ENCODE measurements around the gene OBSL1. TPM values are rescaled to one million over a fixed set of nuclear protein-coding genes. Genes with fewer than 3 reads are reported as not detected.

The OBSL1 gene
- total and polyA plus RNA-seq, 4 donors: 14.2 to 35.3 (median 27.3) TPM

DNA sequence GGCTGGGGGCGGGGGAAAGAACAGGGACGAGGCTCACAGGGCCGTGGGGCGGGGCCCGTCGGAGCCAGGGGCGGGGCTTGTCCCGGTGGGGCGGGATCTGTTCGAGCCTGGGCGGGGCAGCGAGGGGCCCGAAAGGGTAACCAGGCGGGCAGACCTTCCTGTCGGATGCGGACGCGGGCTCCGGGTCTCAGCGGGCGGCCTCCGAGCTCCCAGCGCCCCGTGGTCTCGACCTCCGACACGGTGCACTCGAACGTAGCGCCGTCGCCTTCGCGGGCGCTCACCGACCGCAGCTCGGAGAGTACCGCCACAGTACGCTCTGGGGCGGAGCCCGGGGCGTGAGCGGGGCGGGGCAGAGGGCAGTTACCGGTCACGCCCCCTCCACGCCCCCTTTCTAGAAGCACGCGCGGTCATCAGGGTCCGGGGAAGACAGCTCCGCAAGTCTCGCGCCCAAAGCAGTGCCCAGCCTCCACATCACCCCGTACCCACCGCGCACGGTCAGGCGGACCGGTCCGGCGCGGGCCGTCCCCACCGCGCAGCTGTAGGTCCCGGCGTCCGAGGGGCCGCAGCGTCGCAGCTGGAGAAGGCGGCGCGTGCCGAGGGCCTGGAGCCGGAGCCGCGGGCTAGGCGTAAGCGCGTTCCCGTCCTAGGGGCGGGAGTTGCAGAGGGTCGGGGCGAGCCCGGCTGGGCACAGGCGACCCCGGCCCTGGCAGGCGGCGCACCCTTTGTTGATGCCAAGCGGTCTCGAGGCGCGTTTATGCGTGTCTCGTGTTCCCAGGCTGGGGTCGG is 18.8 kb downstream of the OBSL1 start:
- peaks cover 0 to 7% (median 0%) of the 10 kb centered on the region in 4 donors for H3K27me3 ChIP-seq (ENCODE audit: control insufficient read depth in 4 of 4, insufficient read depth in 4 of 4, low read length in 3 of 4)
- H3K9ac ChIP-seq (ENCODE audit: low read depth in 1 of 2, low read length in 2 of 2): no peak overlapping the region
- H3K4me1 ChIP-seq (ENCODE audit: control insufficient read depth in 4 of 4, insufficient read depth in 4 of 4, low read length in 3 of 4): peaks cover 5 to 15% (median 12%) of the 10 kb centered on the region in 4 donors
- H3K4me3 ChIP-seq (ENCODE audit: low read depth in 1 of 3, low read length in 3 of 3): peak overlapping the region in 2 of 3 donors; percentile 56 to 67
- DNase-seq (ENCODE audit: low spot score): peak; percentile 91
- H3K36me3 ChIP-seq (ENCODE audit: control insufficient read depth in 4 of 4, insufficient read depth in 3 of 4, low read depth in 1 of 4, low read length in 3 of 4): no peaks in the 10 kb centered on the region
- TF ChIP-seq EGR1 (IDR thresholded peaks at IDR 0.05; ENCODE audit: low read depth in 2 of 2) (no peak), SP1 (IDR thresholded peaks at IDR 0.05) (peak; percentile 55)
- TF ChIP-seq, protein P1, sequence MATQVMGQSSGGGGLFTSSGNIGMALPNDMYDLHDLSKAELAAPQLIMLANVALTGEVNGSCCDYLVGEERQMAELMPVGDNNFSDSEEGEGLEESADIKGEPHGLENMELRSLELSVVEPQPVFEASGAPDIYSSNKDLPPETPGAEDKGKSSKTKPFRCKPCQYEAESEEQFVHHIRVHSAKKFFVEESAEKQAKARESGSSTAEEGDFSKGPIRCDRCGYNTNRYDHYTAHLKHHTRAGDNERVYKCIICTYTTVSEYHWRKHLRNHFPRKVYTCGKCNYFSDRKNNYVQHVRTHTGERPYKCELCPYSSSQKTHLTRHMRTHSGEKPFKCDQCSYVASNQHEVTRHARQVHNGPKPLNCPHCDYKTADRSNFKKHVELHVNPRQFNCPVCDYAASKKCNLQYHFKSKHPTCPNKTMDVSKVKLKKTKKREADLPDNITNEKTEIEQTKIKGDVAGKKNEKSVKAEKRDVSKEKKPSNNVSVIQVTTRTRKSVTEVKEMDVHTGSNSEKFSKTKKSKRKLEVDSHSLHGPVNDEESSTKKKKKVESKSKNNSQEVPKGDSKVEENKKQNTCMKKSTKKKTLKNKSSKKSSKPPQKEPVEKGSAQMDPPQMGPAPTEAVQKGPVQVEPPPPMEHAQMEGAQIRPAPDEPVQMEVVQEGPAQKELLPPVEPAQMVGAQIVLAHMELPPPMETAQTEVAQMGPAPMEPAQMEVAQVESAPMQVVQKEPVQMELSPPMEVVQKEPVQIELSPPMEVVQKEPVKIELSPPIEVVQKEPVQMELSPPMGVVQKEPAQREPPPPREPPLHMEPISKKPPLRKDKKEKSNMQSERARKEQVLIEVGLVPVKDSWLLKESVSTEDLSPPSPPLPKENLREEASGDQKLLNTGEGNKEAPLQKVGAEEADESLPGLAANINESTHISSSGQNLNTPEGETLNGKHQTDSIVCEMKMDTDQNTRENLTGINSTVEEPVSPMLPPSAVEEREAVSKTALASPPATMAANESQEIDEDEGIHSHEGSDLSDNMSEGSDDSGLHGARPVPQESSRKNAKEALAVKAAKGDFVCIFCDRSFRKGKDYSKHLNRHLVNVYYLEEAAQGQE (IDR thresholded peaks at IDR 0.05): peak; percentile 37
- 4% methylated on average over 99 of the region's 99 CpGs for WGBS
- H3K9me3 ChIP-seq (ENCODE audit: control insufficient read depth in 4 of 4, low read length in 3 of 4): no peaks in the 10 kb centered on the region
- no peak overlapping the region for H3K27ac ChIP-seq (ENCODE audit: low read depth in 1 of 2, low read length in 2 of 2)

DNA sequence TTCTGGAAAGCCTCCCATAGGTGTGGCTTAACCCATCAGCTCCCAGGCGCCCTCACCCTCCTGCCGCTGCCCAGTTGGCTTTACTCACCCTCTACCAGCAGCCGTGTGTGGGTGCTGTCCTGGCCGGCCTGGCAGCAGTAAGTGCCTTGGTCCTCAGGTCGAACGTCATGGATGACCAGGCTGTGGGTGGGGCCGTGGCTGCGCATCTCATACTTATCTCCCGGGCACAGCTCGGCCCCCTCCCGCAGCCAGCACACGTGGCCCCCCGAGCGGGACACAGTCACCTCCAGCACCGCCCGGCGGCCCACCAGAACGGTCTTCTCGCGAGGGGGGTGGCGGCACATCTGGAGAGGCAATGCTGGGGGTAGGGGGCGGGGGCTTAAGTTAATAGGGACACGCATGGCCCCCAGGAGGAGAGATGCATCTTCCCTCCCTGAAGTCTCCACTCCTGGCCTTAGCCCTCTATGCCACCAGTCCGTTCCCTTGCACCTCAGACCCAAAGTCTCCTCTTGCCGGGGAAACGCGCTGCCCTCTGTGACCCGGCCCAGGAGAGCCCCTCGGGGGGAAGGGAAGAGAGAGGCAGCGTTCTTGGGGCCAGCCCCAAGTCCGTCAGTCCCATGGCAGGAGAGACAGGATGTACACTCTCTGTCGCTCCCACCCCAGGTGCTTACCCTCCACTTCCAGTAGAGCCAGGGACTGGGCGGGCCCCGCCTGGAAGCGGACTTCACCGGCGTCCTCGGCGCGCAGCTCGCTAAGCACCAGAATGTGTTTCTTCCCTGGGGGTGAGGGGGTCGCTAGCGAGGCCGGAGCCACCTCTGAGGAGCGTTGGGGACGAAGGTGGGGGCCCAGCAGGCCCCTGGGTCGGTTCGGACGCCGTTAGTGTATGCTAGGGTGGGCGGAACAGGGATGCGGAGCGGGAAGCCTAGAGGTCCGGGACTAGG is 19.6 kb downstream of the OBSL1 start:
- DNase-seq (ENCODE audit: low spot score): peak; percentile 58
- WGBS: 12% methylated on average over 54 of the region's 54 CpGs
- no peaks in the 10 kb centered on the region for H3K9me3 ChIP-seq (ENCODE audit: control insufficient read depth in 4 of 4, low read length in 3 of 4)
- TF ChIP-seq, protein P1 (IDR thresholded peaks at IDR 0.05): no peak
- TF ChIP-seq, protein P2, sequence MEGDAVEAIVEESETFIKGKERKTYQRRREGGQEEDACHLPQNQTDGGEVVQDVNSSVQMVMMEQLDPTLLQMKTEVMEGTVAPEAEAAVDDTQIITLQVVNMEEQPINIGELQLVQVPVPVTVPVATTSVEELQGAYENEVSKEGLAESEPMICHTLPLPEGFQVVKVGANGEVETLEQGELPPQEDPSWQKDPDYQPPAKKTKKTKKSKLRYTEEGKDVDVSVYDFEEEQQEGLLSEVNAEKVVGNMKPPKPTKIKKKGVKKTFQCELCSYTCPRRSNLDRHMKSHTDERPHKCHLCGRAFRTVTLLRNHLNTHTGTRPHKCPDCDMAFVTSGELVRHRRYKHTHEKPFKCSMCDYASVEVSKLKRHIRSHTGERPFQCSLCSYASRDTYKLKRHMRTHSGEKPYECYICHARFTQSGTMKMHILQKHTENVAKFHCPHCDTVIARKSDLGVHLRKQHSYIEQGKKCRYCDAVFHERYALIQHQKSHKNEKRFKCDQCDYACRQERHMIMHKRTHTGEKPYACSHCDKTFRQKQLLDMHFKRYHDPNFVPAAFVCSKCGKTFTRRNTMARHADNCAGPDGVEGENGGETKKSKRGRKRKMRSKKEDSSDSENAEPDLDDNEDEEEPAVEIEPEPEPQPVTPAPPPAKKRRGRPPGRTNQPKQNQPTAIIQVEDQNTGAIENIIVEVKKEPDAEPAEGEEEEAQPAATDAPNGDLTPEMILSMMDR (IDR thresholded peaks at IDR 0.05; ENCODE audit: low read depth, low read length, missing input control): no peak
- TF ChIP-seq HNF4A (conservative IDR thresholded peaks at IDR 0.05) (no peak), TAF1 (conservative IDR thresholded peaks at IDR 0.05) (no peak), GABPA (IDR thresholded peaks at IDR 0.05 in 1 of 2, conservative IDR thresholded peaks at IDR 0.05 in 1 of 2) (no peak), JUND (IDR thresholded peaks at IDR 0.05) (no peak), YY1 (IDR thresholded peaks at IDR 0.05) (no peak), NR2F2 (IDR thresholded peaks at IDR 0.05) (no peak), RXRA (IDR thresholded peaks at IDR 0.05) (no peak), SP1 (IDR thresholded peaks at IDR 0.05) (no peak), RAD21 (IDR thresholded peaks at IDR 0.05) (no peak), FOXA1 (IDR thresholded peaks at IDR 0.05) (no peak), HNF4G (IDR thresholded peaks at IDR 0.05) (no peak), FOXA2 (IDR thresholded peaks at IDR 0.05) (no peak)
- TF ChIP-seq, protein P3, sequence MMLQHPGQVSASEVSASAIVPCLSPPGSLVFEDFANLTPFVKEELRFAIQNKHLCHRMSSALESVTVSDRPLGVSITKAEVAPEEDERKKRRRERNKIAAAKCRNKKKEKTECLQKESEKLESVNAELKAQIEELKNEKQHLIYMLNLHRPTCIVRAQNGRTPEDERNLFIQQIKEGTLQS (IDR thresholded peaks at IDR 0.05): no peak
- TF ChIP-seq, protein P4, sequence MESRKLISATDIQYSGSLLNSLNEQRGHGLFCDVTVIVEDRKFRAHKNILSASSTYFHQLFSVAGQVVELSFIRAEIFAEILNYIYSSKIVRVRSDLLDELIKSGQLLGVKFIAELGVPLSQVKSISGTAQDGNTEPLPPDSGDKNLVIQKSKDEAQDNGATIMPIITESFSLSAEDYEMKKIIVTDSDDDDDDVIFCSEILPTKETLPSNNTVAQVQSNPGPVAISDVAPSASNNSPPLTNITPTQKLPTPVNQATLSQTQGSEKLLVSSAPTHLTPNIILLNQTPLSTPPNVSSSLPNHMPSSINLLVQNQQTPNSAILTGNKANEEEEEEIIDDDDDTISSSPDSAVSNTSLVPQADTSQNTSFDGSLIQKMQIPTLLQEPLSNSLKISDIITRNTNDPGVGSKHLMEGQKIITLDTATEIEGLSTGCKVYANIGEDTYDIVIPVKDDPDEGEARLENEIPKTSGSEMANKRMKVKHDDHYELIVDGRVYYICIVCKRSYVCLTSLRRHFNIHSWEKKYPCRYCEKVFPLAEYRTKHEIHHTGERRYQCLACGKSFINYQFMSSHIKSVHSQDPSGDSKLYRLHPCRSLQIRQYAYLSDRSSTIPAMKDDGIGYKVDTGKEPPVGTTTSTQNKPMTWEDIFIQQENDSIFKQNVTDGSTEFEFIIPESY (IDR thresholded peaks at IDR 0.05): no peak
- no peaks in the 10 kb centered on the region for H3K36me3 ChIP-seq (ENCODE audit: control insufficient read depth in 4 of 4, insufficient read depth in 3 of 4, low read depth in 1 of 4, low read length in 3 of 4)
- peak overlapping the region in 1 of 3 donors; percentile 56 for H3K4me3 ChIP-seq (ENCODE audit: low read depth in 1 of 3, low read length in 3 of 3)
- no peak overlapping the region for H3K27ac ChIP-seq (ENCODE audit: low read depth in 1 of 2, low read length in 2 of 2)
- no peak overlapping the region for H3K9ac ChIP-seq (ENCODE audit: low read depth in 1 of 2, low read length in 2 of 2)
- peaks cover 5 to 15% (median 12%) of the 10 kb centered on the region in 4 donors for H3K4me1 ChIP-seq (ENCODE audit: control insufficient read depth in 4 of 4, insufficient read depth in 4 of 4, low read length in 3 of 4)
- H3K27me3 ChIP-seq (ENCODE audit: control insufficient read depth in 4 of 4, insufficient read depth in 4 of 4, low read length in 3 of 4): peaks cover 0 to 7% (median 0%) of the 10 kb centered on the region in 4 donors

Measured in liver (tissue), 9 donors.